OCI-LY7 (cell line): ENCODE measurements around the gene FAM13C.

Experiments
- CTCF ChIP-seq: fragments of 200-600 bp; sonication (generic); conservative IDR thresholded peaks from 2 replicates; pipeline ENCODE4 v1.5.1; 2014; ENCODE audit warnings: mild to moderate bottlenecking, antibody characterized with exemption, low read length, moderate library complexity, mixed read lengths
- EZH2phosphoT487 ChIP-seq: fragments of 200-600 bp; sonication (generic); IDR thresholded peaks from 2 replicates; pipeline ENCODE4 v1.6.1; 2018; ENCODE audit warnings: low read depth, borderline replicate concordance, mild to moderate bottlenecking, mixed run types, antibody characterized with exemption, low read length, moderate library complexity, mixed read lengths

GRCh38 chr10:59268460-59268859 lies 93.9 kb downstream of the FAM13C start:
- TF ChIP-seq CTCF (no peak), EZH2phosphoT487 (no peak)
